PC-9 (cell line): ENCODE results near the gene PTPRM.

ENCODE experiments used
- CTCF ChIP-seq: fragments of 200-600 bp; sonication (generic); conservative IDR thresholded peaks from 2 replicates; pipeline ENCODE4 v1.6.1; 2017; ENCODE audit warnings: mixed run types, antibody characterized with exemption, mild to moderate bottlenecking, moderate library complexity
- EZH2 ChIP-seq: fragments of 200-600 bp; sonication (generic); IDR thresholded peaks from 2 replicates; pipeline ENCODE4 v1.8.0; 2017; ENCODE audit warnings: antibody characterized with exemption, low read depth

DNA sequence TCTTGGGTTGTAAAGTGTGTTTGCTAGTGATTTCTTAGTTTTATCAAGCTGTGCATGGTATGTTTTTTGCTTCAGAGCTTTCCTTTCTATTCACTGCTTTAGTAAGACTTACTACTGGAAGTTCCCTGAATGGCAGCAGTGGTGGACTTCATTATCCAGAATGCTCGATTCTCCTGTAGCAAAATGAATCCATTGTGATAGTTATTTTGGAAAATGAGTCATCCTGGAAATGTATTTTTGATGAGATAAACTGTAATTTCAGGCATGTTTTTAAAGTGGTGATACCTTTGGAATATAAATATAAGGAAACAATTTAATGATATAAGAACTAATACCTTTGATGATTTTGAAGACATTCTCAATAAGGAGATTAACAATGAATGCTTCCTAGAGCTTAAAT is 387.1 kb downstream of the PTPRM start:
- TF ChIP-seq CTCF (no peak), EZH2 (no peak)
